LNCaP clone FGC (cell line): ENCODE measurements around the gene PMPCA.

Experiments used
- DNase-seq: peaks from one replicate; pipeline ENCODE4 v3.0.0-alpha.2; 2011; ENCODE audit warnings: low read depth
- H3K4me3 ChIP-seq: 2 replicates; pipeline ENCODE4 v1.5.1; 2011; ENCODE audit warnings: mild to moderate bottlenecking, low read depth, low read length, control low read depth
- TF ChIP-seq, protein P1 (sequence below): IDR thresholded peaks from 2 replicates; pipeline ENCODE4 v1.5.1; 2012; ENCODE audit warnings: mild to moderate bottlenecking; ENCODE audit not compliant: control insufficient read depth, insufficient read depth; ENCODE audit errors: extremely low read depth

Gene PMPCA

DNA sequence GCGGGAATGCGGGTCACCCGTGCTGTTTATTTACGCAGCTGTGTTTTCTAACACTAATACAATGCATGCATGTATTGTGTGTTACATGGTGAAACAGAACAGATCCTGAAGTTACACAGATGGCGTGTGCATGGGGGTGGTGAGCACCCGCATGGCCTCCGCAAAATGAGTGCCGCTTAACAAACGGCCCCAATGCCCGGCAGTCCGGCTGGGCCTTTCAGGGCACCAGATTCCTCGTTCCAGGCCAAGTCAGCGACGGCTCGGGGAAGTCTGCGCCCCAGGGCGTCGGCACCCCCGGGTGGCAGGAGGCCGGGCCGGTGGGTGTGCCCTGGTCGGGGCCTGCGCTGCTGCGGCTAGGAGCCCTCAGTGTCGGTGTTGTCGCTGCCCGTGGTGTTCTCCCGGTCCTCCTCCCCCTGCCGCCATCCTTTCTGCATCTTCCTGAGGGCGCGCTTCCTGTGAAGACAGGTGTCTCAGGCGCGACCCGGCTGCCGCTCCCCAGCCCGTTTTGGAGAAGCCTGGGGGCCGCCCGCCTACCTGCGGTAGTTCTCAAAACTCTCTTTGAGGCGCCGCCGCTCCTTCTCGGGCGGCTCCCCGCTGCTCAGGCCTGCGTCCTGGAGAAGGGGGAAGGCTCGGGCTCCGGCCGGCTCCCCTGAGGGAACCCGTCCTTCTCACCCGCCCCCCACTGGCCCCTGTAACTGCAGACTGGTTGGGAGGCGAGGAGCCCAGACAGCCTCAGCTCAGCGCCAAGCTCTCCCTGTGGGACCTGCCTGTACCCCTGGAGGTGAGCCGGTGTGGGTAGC is 46.3 kb upstream of the PMPCA start:
- TF ChIP-seq, protein P1, sequence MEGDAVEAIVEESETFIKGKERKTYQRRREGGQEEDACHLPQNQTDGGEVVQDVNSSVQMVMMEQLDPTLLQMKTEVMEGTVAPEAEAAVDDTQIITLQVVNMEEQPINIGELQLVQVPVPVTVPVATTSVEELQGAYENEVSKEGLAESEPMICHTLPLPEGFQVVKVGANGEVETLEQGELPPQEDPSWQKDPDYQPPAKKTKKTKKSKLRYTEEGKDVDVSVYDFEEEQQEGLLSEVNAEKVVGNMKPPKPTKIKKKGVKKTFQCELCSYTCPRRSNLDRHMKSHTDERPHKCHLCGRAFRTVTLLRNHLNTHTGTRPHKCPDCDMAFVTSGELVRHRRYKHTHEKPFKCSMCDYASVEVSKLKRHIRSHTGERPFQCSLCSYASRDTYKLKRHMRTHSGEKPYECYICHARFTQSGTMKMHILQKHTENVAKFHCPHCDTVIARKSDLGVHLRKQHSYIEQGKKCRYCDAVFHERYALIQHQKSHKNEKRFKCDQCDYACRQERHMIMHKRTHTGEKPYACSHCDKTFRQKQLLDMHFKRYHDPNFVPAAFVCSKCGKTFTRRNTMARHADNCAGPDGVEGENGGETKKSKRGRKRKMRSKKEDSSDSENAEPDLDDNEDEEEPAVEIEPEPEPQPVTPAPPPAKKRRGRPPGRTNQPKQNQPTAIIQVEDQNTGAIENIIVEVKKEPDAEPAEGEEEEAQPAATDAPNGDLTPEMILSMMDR: no peak
- DNase-seq: no peak
- H3K4me3 ChIP-seq: peak overlapping the region; percentile 5

DNA sequence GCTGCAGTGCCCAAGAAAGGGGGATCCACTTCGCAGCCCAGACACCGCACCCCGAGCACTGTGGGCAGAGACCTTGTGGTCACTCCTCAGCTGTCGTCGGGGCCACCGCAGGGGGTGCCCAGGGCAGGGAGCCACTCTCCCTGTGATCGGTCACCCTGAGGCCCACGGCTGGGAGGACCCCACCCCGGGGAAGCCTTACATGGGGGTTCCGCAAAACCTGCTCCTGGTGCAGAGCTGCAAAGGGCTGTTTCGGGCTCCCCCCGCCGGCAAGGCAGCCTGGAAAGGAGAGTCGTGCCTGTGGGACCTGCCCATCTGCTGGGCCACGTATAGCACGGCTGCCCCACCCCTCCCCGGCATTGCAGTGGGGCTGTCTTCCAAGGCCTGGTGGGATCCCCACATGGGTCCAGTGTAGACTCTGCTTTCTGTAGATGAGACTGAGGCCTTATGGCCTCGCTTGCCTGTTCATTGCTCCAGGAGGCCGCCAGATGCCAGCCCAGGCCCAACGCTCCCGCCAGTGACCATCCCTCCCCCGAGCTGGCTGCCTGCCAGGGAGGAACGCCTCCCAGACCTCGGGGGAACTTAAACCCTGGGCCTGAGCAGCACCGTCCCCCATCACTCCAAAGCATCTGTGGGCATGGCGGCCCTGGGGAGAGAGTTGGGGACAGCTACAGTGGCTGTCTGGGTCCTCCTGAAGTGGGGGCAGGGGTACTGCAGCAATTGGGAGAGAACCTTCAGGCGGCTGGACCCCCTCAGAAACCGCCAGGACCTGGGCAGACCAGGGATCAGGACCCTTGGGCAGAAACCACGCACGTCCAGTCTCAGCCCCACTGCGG is 45.3 kb upstream of the PMPCA start:
- TF ChIP-seq, protein P1: no peak
- no peak overlapping the region for H3K4me3 ChIP-seq
- DNase-seq: no peak

DNA sequence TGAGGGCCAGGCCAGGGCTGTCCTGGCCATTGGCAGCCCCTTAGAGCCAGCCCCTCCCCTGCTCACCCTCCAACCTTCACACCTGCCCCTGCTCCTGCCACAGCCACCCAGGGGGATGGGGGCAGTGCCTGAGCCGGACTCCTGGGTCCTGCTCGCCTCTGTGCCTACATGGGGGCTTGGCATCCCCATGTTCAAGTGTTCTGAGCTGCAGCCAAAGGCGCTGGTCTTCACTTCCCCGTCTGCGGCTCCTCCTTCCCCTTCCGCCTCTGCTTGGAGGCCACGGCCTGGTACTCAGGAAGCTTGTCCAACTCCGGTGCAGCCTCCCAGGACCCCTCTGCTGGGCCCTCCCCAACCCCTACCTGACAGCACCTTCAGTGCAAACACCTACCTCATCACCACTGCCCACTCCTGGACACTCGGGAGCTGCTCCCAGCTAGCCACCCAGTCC is 44.7 kb upstream of the PMPCA start:
- TF ChIP-seq, protein P1: no peak
- H3K4me3 ChIP-seq: no peak overlapping the region
- DNase-seq: no peak

DNA sequence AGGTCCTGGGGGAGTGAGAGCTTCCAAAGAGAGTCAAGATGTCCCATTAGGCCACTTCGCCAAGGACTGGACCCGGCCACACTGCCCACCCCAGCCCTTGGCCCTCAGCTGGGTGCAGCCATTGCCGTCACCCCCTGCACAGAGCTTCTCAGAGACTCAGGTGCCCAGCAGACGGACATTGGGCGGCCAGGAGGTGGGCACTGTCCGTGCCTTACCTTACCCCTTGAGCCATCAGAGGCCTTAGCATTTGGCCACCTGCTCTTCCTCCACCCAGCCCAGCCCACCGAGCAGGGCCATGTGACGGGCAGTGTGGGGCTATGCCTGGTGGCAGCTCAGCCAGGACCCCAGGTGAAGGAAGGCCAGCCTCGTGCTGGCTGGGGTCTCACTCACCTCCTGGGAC is 43.6 kb upstream of the PMPCA start:
- no peak overlapping the region for H3K4me3 ChIP-seq
- DNase-seq: no peak
- TF ChIP-seq, protein P1: no peak

DNA sequence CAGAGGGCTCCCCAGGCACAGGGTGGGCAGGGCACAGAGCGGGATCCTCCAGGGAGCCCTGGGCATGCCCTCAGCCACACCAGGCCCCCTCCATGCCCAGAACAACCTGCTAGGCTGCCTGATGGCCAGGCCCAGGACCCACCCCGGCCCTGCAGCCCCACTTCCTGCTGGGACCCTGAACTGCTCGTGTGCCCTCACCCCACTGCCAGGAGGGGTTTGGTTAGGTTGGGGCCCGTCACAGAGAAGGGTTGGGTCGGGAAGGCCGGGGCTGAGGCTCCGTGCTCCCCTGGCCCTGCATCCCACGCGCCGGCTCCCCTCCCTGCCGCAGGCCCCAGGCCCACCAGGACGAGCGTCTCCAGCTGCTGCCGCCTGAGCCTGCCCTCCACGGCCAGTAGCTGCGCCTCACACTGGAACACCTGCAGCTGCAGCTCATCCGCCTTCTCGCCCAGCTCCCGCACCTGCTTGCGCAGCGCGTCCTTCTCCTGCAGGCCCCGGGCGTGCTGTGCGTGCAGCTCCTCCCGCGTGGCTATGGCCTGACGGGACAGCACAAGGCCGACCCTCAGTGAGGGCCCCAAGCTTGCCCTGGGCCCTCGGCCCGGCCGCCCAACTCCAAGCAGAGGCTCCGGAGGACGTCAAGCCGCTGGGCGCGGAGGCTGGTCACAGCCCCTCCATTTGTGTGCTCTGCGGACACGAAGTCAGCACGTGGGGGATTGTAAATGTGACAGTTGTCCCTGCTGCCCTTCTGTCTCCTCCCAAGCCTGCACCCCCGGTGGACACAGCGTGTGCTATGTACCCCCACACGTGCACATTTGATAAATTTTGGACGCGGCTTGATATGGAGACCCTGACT is 42.9 kb upstream of the PMPCA start:
- no peak overlapping the region for H3K4me3 ChIP-seq
- TF ChIP-seq, protein P1: no peak
- DNase-seq: no peak

DNA sequence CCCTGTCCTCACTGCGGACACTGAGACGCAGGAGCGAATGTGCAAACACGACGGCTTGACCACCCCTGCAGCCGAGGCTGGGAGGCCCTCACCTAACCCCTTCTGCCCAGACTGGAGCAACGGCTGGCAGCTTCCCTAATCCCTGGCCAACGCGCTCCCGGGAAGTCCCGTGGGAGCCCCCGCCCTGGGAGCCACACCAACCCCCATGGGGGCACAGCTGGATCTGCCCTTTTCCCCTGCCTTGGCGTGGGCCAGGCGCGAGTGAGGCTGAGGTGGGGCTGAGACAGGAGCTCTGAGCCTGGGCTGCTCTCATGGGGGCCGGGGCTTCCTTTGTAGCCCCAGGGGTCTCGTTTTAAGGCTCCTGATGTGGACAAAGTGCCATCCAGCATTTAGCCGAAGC is 42.3 kb upstream of the PMPCA start:
- TF ChIP-seq, protein P1: no peak
- H3K4me3 ChIP-seq: no peak overlapping the region
- no peak for DNase-seq
